NCI-H187 treated with DMSO at 0.1 percent for 48 hours (cell line): ENCODE measurements around the gene ASTN2.

Experiments
- DNase-seq: peaks from one replicate; lab custom pipeline; 2025; lab: John Stamatoyannopoulos, UW

Gene ASTN2

DNA sequence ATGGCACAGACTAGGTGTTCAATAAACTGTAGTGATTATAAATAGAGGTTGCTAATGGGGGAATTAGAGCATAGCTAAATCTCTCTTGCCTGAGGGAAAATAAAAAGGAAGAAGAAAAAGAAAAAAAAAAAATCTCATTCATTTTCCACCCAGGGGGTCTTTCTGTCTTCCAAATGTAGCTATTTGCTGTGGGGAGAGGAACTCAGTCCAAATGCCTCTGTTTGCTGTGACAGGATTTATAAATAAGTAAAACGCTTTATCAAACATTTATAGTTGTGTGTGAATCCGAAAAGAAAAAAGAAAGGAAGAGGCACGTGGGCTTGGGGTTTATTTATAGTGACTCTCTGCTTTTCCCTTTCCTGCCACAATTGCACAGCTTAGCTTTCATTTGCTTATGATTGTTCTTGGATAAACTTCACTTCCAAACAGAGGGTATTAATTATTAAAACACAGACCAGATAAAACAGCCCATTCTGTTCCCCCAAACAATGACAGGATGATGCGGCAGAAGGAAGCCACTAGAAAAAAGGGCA lies 245.7 kb downstream of the ASTN2 start:
- no peak for DNase-seq

DNA sequence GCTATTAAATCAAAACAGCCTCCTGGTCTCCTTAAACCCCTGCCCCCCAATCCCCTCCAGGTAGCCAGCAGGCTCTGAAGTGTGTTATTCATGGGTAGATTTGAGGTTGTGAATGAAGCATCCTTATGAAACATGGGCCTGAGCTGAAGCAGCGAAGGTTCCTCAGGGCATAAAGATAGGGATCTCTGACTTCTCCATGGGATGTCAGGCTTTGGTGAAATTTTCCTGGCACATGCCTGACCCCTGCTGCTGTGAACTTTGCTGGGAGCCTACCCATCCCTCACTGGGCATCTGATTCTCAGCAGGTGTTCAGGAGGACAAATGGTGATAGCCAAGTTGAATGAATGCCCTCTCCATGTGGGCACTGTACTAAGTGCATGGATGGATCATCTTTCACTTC lies 250.3 kb downstream of the ASTN2 start:
- no peak for DNase-seq

DNA sequence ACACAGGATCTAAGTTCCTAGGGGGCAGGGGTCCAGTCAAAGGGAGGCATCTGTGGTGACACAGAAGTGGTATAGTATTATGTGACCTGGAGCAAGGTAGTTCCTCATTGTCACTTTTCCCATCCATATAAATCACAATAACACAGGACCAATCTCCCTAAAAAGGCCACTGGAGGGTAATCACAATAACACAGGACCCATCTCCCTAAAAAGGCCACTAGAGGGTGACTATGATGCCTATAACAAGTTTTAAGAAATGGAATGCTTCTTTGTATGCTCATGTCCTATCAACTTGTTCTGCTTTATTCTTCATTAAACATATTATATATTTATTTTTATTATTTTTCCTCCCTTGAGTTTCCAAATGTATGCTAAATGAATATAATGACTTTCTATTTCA lies 254.6 kb downstream of the ASTN2 start:
- DNase-seq = no peak

DNA sequence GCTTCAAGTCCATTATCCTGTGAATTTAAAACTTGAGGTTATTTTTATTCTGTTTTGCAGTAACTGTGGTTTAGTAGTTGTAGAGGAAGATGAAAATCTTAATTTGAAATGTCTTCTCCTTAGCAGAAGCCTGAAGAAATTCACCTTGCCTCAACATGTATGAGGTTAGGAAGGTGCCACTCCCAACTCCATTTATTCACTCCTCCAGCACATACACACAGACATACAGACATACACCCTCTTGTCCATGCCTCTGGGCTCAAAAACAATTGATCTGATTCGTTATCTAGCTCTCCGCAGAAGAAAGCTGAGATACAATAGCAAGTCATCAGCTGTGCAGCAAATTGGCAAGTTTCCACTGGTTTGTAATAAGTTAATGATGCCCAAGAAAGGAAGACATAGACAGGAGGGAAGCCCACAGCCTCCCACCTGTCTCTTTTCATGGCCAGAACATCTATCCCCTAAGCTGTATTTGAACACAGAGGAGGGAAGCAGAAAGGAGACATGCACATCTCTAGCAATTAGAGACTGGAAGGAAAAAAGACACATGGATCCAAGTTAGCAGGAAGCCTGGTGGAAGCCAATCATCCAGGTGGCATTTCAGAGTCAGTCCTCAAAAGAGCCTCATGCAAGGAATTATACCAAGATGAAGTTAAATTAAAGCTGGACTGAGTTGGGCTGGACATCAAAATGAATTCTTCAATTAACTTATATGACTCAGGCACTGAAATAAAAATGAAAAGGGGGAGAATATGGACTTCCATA lies 257.9 kb downstream of the ASTN2 start:
- no peak for DNase-seq

GRCh38 chr9:117156144-117156688 lies 258.6 kb downstream of the ASTN2 start:
- no peak for DNase-seq

DNA sequence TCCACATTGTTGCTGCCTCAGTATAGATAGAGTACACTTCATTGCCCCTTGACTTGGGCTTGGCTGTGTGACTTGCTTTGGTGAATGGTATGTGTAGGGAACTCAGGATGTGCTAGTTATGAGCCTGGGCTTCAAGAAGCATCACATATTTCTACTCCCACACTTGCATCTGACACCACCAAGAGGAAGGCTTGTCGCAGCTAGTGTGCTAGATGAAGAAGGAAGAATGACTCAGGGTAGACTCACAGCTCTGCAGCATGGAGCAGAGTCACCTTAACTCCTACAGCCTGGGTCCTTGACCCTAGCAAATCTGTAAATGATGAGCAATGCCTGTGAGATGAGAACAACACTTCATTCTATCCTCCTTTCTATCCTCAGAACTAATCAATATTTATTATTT lies 261.8 kb downstream of the ASTN2 start:
- DNase-seq = no peak

DNA sequence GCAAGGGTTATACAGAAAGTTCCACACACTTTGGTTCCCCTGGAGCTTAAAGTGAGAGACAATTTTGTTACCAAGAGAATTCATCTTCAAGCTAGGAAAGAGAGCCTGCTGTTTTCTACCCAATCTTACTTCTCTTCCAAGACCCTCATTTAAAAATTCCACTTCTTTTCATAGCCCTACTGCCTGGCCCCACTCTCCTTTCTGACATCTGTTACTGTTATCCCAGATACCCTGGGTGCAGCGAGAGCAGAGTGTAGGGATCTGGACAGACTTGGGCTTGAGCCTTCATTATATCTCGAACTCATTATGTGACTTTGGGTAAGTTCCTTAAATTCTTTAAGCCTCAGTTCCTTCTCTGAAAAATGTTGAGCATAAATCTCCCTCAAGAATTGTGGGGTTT lies 263.1 kb downstream of the ASTN2 start:
- DNase-seq = no peak

- no peak for DNase-seq
Measured at GRCh38 chr9:117149996-117150395, 264.9 kb downstream of the ASTN2 start.

- no peak for DNase-seq
Measured at GRCh38 chr9:117145811-117146490, 268.9 kb downstream of the ASTN2 start.

DNA sequence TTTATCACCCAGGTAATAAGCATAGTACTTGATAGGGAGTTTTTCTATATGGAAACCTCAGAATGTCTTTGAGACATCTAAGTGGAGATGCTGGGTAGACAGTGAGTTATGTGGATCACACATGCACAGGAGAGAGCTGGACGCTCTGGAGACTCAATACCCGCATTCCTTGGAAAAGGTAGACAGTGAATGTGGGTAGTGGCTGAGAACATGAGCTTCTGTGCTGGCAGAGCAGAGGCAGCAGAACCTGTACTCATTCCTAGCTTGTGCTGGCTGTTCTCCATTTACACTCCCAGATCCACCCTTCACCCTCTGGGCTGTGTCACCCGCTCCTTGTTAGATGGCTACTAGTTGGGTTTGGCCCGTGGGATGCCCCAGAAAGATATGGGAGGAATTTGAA lies 269.8 kb downstream of the ASTN2 start:
- no peak for DNase-seq

DNA sequence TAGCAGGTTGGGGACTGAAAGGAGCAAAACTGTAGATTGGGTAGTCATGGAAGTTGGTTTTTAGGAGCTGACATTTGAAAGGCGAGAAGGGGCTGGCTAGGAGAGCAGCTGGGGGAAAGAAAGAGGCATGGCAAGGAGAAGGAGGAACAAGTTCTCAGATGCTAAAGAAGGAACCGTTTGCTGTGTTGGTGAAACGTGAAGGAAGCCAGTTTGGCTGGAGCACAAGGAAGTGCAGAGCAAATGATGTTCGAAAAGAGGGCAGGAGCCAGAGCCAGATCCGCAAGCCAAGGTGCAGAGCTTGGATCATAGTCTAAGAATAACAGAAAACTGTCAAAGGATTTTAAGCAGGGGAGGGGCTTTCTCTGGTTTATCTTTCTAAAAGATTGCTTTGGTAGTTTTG lies 276.6 kb downstream of the ASTN2 start:
- DNase-seq = no peak

DNA sequence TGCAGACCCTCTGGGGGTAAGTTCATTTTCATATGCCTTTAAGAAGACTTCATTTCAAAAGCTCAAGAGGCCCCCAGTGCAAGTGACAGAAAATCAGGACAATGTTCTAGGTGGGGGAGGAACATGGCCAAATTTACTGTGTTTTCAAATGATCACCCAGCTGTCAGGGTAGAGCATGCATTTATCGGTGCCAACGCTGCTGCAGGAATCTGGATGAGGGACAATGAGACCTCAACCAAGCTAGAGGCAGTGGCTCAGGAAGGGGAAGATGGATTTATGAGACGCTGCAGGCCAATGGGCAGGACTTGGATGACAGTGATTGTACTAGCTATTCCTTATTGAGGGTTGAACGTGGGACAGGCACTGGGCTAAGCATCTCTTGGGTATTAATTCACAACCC lies 278.4 kb downstream of the ASTN2 start:
- DNase-seq = no peak

GRCh38 chr9:117135501-117136098 lies 279.3 kb downstream of the ASTN2 start:
- DNase-seq = no peak

- no peak for DNase-seq
Measured at GRCh38 chr9:117134826-117135500, 279.9 kb downstream of the ASTN2 start.

DNA sequence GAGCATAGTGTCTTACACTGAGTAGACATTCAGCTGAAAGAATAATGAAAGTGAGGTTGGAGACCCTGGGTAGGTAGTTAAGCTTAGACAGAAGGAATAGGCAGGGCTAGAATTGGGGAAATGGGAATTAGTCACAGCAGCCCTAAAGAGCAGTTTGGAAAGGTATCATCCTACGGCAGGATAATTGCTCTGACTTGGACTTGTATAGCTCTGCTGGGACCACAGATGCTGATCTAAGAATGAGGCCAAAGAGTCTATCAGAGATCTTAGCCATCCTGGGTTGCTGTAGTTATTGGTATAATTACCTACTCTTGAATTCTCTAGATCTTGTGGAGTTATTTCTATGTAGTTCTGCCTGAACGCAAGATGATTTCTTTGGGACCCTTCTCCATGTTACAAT lies 288.0 kb downstream of the ASTN2 start:
- DNase-seq = no peak

DNA sequence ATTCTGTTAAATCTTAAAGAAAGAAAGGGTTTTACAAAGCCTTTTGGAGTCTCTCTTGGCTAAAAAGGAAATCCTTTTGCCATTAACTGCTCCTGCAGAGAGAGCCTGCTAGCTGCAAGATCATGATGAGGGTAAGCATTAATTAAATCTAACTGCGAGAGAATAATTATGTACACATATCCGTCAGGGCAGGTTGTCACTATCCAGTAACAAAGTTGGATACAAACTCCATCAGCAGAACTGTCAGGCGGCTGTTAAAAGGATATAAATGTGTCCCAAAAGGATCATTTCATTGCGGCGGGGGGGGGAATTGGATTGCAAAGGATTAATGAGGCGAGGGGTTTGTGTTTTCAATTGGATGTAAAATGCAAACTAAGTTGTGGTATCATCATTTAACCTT lies 289.3 kb downstream of the ASTN2 start:
- DNase-seq = no peak

DNA sequence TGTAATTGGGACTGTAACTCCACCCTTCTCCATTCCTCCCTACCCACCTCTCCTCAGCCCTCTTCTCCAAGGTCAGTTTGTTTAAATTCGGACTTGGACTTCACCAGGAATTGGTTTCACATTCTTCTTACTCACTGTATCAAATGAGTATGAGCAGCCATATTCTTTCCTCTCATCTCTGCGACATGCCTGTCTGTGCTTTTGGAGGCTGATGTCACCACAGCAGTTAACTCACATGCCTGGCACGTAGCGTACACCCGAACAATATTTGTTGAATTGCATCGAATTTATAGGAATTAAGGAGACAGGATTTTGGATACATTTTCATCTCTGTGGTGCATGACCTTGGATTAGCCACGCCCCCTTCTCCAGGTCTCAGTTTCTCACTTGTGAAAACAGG lies 291.1 kb downstream of the ASTN2 start:
- no peak for DNase-seq

DNA sequence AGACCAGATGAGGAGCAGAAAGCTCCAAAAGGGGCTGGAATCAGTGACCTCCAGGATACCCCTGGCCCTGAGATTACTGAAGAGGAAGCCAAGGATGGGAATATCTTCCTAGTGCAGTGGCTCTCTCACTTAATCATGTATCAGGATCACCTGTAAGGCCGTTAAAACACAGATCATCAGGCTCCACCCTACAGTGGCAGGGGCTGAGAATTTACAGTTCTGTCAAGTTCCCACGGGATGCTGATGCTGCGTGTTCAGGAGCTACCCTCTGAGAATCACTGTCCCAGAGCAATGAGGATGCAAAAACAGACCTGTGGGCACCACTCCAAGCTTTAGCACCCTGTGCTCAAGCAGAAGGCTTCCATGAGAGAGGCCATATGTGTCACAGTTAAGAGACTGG lies 291.9 kb downstream of the ASTN2 start:
- no peak for DNase-seq

DNA sequence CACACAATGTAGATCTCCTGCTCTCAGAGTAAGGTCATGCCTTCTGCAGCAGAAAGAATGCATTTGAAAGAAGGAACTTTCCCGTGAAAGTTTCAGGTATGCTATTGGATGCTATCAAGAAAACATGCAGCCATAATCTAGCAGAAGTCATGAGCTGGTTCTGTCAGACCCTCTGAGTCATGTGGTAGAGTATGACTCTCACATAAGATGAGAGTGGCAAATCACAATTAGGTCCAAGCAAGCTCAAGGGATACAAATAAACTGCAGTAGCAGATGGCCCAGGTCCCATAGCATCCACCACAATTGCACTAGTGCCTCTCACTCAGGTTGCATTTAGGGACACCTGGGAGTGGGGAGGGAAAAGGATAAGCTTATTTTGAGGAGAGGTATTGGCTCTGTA lies 292.8 kb downstream of the ASTN2 start:
- no peak for DNase-seq

- no peak for DNase-seq
Measured at GRCh38 chr9:117121316-117121715, 293.5 kb downstream of the ASTN2 start.

DNA sequence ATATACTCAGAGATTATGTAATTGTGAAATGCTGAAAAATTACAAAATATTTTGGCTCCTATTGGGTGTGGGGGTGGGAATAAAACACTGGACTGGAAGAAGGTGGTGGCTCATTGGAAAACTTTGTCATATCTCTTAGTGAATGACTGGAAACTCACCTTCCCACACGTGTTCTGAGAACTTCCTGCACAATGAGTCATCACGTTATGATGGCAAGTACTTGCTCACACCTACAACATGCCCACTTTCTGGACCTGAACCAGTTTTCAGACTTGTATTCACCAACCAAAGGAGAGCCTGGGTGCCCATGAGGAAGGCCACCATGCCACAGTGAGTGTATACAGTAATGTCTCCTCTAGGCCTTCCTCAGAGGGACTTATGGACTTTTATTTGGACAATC lies 294.8 kb downstream of the ASTN2 start:
- DNase-seq = no peak

GRCh38 chr9:117116084-117116483 lies 298.8 kb downstream of the ASTN2 start:
- no peak for DNase-seq
